WTC11 (cell line): Measurements from ENCODE around the gene SHANK2. TPM values are rescaled to one million over a fixed set of nuclear protein-coding genes. Genes with fewer than 3 reads are reported as not detected.

ENCODE experiments used
- ATAC-seq: fragments of 200-7000 bp; cut with Tn5 transposase; 2 replicates; pipeline ENCODE4 v1.10.0; 2021; ENCODE audit warnings: mild to moderate bottlenecking, moderate library complexity
- CTCF ChIA-PET: fragments of 300-600 bp; sonication (Branson Sonifier 250); formaldehyde crosslinking; loops from one replicate; lab custom pipeline; 2021; ENCODE audit warnings: antibody characterized with exemption; lab: Charles Lee
- POLR2A ChIA-PET: fragments of 350-600 bp; sonication (Branson Sonifier 250); formaldehyde crosslinking; loops from one replicate; lab custom pipeline; 2021; ENCODE audit warnings: antibody characterized with exemption; lab: Charles Lee
- DNase-seq: peaks from one replicate; pipeline ENCODE4 v3.0.0; 2021; ENCODE audit warnings: low spot score
- H3K27ac Mint-ChIP-seq: 2 replicates; pipeline ENCODE4 v1.8.0; 2021; ENCODE audit warnings: mixed read lengths
- H3K27me3 Mint-ChIP-seq: 2 replicates; pipeline ENCODE4 v1.8.0; 2021; ENCODE audit warnings: low read depth, mild to moderate bottlenecking, moderate library complexity, mixed read lengths
- H3K36me3 Mint-ChIP-seq: 2 replicates; pipeline ENCODE4 v1.8.0; 2021; ENCODE audit warnings: mixed read lengths
- H3K4me1 Mint-ChIP-seq: 2 replicates; pipeline ENCODE4 v1.8.0; 2022; ENCODE audit warnings: mixed read lengths
- H3K4me3 Mint-ChIP-seq: 2 replicates; pipeline ENCODE4 v1.8.0; 2021; ENCODE audit warnings: mild to moderate bottlenecking, moderate library complexity, mixed read lengths
- H3K9me3 Mint-ChIP-seq: 2 replicates; pipeline ENCODE4 v1.8.0; 2021; ENCODE audit warnings: mixed read lengths
- ATF1 ChIP-seq: sonication (generic); formaldehyde crosslinking; IDR thresholded peaks from 2 replicates; pipeline ENCODE4 v1.8.1; 2023; ENCODE audit warnings: mild to moderate bottlenecking, moderate library complexity, missing genetic modification reagents
- ATF3 ChIP-seq: sonication (generic); formaldehyde crosslinking; conservative IDR thresholded peaks from 2 replicates; pipeline ENCODE4 v1.8.1; 2022; ENCODE audit warnings: mild to moderate bottlenecking, missing genetic modification reagents
- CBFB ChIP-seq: sonication (generic); formaldehyde crosslinking; IDR thresholded peaks from 2 replicates; pipeline ENCODE4 v1.8.1; 2022; ENCODE audit warnings: mild to moderate bottlenecking, low read depth, missing genetic modification reagents
- CREB1 ChIP-seq: sonication (generic); formaldehyde crosslinking; IDR thresholded peaks from 2 replicates; pipeline ENCODE4 v1.8.0; 2023; ENCODE audit warnings: mild to moderate bottlenecking, missing genetic modification reagents
- GRHL2 ChIP-seq: fragments of 250-450 bp; sonication (Bioruptor Pico); IDR thresholded peaks from 2 replicates; pipeline ENCODE4 v1.8.0; 2022; ENCODE audit warnings: mild to moderate bottlenecking, moderate library complexity; ENCODE audit not compliant: insufficient replicate concordance, severe bottlenecking
- GTF2I ChIP-seq: fragments of 250-450 bp; sonication (Bioruptor Pico); conservative IDR thresholded peaks from 2 replicates; pipeline ENCODE4 v1.4.0; 2021; ENCODE audit warnings: mild to moderate bottlenecking
- IRF1 ChIP-seq: sonication (generic); formaldehyde crosslinking; IDR thresholded peaks from 2 replicates; pipeline ENCODE4 v1.8.0; 2023; ENCODE audit warnings: missing genetic modification reagents
- JUN ChIP-seq: sonication (generic); formaldehyde crosslinking; IDR thresholded peaks from 2 replicates; pipeline ENCODE4 v1.8.0; 2023; ENCODE audit warnings: mild to moderate bottlenecking, missing genetic modification reagents
- MLX ChIP-seq: sonication (generic); formaldehyde crosslinking; IDR thresholded peaks from 2 replicates; pipeline ENCODE4 v1.8.1; 2023; ENCODE audit warnings: mild to moderate bottlenecking, missing genetic modification reagents, moderate library complexity
- NFE2L1 ChIP-seq: sonication (generic); formaldehyde crosslinking; IDR thresholded peaks from 2 replicates; pipeline ENCODE4 v1.8.1; 2023; ENCODE audit warnings: missing genetic modification reagents
- NFYB ChIP-seq: sonication (generic); formaldehyde crosslinking; conservative IDR thresholded peaks from 2 replicates; pipeline ENCODE4 v1.8.0; 2022; ENCODE audit warnings: low read depth, missing genetic modification reagents
- PRRX2 ChIP-seq: fragments of 250-450 bp; sonication (Bioruptor Pico); IDR thresholded peaks from 2 replicates; pipeline ENCODE4 v1.8.0; 2021; ENCODE audit warnings: mild to moderate bottlenecking
- TCF7 ChIP-seq: sonication (generic); formaldehyde crosslinking; IDR thresholded peaks from 2 replicates; pipeline ENCODE4 v1.8.0; 2022; ENCODE audit warnings: mild to moderate bottlenecking, low read depth, missing genetic modification reagents, moderate library complexity
- TEAD4 ChIP-seq: sonication (generic); formaldehyde crosslinking; IDR thresholded peaks from 2 replicates; pipeline ENCODE4 v1.8.0; 2022; ENCODE audit warnings: mild to moderate bottlenecking, missing genetic modification reagents
- TP53 ChIP-seq: sonication (generic); formaldehyde crosslinking; IDR thresholded peaks from 2 replicates; pipeline ENCODE4 v1.8.1; 2023; ENCODE audit warnings: mild to moderate bottlenecking, missing genetic modification reagents
- ZBTB21 ChIP-seq: sonication (generic); formaldehyde crosslinking; IDR thresholded peaks from 2 replicates; pipeline ENCODE4 v1.8.1; 2023; ENCODE audit warnings: mild to moderate bottlenecking, missing genetic modification reagents, borderline replicate concordance
- ZNF317 ChIP-seq: sonication (generic); formaldehyde crosslinking; IDR thresholded peaks from 2 replicates; pipeline ENCODE4 v1.8.1; 2023; ENCODE audit warnings: low read depth, mild to moderate bottlenecking, moderate library complexity, missing genetic modification reagents, borderline replicate concordance
- ZNF416 ChIP-seq: fragments of 250-450 bp; sonication (Bioruptor Pico); IDR thresholded peaks from 2 replicates; pipeline ENCODE4 v1.9.0; 2021; ENCODE audit warnings: mild to moderate bottlenecking, inconsistent platforms
- ZNF532 ChIP-seq: fragments of 250-450 bp; sonication (Bioruptor Pico); IDR thresholded peaks from 2 replicates; pipeline ENCODE4 v1.9.0; 2021; ENCODE audit warnings: mild to moderate bottlenecking, borderline replicate concordance
- ZNF671 ChIP-seq: fragments of 250-450 bp; sonication (Bioruptor Pico); IDR thresholded peaks from 2 replicates; pipeline ENCODE4 v1.8.0; 2021; ENCODE audit warnings: mild to moderate bottlenecking
- ZSCAN18 ChIP-seq: fragments of 250-450 bp; sonication (Bioruptor Pico); IDR thresholded peaks from 2 replicates; pipeline ENCODE4 v2.1.2; 2022; ENCODE audit warnings: mild to moderate bottlenecking, moderate library complexity
- total RNA-seq: library from RNA; stranded (reverse); gene quantifications from 3 replicates; pipeline ENCODE4 v1.2.3, GENCODE V29; 2021
- TF ChIP-seq, protein P1 (sequence below): sonication (generic); formaldehyde crosslinking; IDR thresholded peaks from 2 replicates; pipeline ENCODE4 v1.8.0; 2022; ENCODE audit warnings: mild to moderate bottlenecking, missing genetic modification reagents
- TF ChIP-seq, protein P2 (sequence below): sonication (generic); formaldehyde crosslinking; IDR thresholded peaks from 2 replicates; pipeline ENCODE4 v1.8.1; 2023; ENCODE audit warnings: mild to moderate bottlenecking, missing genetic modification reagents

Gene SHANK2
- total RNA-seq, 1 experiment from 2014 or later = 64.8 TPM

GRCh38 chr11:71281204-71281603 lies 28.8 kb upstream of the SHANK2 start (continued):
- no peak for TF ChIP-seq TCF7 (CRISPR knock-in tag)
- TF ChIP-seq, all 79 proteins: peak for 0

DNA sequence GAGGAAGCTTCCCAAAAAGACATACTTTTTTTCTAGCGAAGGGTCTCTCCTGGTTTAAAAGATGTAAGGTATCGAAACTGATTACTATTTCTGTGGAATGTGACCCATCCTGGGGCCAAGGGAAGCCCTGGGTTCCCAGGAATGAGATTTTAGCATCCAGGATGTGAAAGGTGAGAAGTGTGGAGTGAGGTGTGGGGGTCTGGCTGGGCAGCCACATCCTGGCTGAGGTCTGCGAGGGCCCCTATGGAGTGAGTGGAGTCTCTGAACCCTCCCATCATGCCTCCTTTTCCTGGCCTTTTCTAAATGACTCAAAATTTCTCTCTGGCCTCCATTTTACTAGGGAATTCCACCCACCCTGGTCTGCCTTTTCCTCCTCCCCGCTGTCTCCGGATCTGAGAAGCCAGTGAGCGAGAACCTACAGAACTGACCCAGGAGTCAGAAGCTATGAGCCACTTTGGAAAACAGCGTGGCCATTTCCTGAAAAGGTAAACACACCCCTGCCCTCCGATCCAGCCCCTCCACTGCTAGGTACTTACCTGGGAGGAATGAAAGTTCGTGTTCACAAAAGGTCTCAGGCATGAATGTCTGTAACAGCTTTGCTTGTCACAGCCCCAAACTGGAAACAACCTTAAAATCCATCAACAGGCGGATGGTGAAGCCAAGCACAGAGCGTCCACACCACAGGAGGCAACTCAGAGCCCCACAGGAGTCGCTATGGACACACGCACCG lies 27.7 kb upstream of the SHANK2 start:
- Mint-ChIP-seq H3K36me3 (no peaks in the 10 kb centered on the region), H3K4me3 (no peak overlapping the region), H3K27ac (peak overlapping the region; percentile 74; the same call in 1 of the 2 replicates), H3K27me3 (peaks cover 10% of the 10 kb centered on the region), H3K4me1 (peaks cover 20% of the 10 kb centered on the region), H3K9me3 (no peaks in the 10 kb centered on the region)
- POLR2A ChIA-PET = interaction anchor here (1.1 kb wide), 1 partner anchor 33 kb away, joined by 5 read pairs; no protein-coding TSS in a partner anchor
- no peak for DNase-seq
- peak; percentile 91 for ATAC-seq
- TF ChIP-seq ZNF671 (CRISPR knock-in tag) (no peak), ZNF416 (CRISPR knock-in tag) (no peak), JUN (CRISPR knock-in tag) (no peak), CREB1 (CRISPR knock-in tag) (no peak), IRF1 (no peak), GTF2I (CRISPR knock-in tag) (no peak), GRHL2 (CRISPR knock-in tag) (no peak), PRRX2 (CRISPR knock-in tag) (no peak), ZNF532 (CRISPR knock-in tag) (no peak), ZBTB21 (CRISPR knock-in tag) (no peak)
- TF ChIP-seq, protein P1, sequence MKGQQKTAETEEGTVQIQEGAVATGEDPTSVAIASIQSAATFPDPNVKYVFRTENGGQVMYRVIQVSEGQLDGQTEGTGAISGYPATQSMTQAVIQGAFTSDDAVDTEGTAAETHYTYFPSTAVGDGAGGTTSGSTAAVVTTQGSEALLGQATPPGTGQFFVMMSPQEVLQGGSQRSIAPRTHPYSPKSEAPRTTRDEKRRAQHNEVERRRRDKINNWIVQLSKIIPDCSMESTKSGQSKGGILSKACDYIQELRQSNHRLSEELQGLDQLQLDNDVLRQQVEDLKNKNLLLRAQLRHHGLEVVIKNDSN (CRISPR knock-in tag) = no peak
- CTCF ChIA-PET = interaction anchor here (1.4 kb wide), 1 partner anchor 29 kb away, joined by 4 read pairs; no protein-coding TSS in a partner anchor

DNA sequence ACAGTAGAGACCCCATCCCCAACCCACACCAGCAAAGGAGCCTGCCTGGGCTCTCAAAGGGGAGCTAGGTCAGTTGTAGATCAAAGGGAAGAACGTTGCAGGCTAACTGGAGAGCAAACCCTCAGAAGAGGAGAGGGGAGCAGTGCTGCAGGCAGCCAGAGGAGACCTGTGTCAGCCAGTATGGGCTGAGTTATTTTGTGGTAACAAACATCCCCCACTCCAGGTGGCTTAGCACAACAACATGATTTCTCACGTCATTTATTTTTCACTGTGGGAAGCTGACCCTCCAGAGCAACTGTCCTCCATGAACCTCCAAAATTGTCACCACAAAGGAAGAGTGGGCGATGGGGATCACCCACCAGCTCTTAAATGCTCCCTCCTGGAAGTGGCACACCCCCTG lies 19.8 kb upstream of the SHANK2 start:
- DNase-seq (no peak), ATAC-seq (no peak)
- Mint-ChIP-seq H3K4me3 (no peak overlapping the region), H3K36me3 (peaks cover 13% of the 10 kb centered on the region), H3K27me3 (peaks cover 19% of the 10 kb centered on the region), H3K9me3 (peaks cover 21% of the 10 kb centered on the region), H3K4me1 (no peaks in the 10 kb centered on the region), H3K27ac (no peak overlapping the region)
- ChIA-PET CTCF (no interaction called here), POLR2A (no interaction called here)
- TF ChIP-seq ZSCAN18 (no peak), ZNF317 (CRISPR knock-in tag) (no peak), NFE2L1 (CRISPR knock-in tag) (no peak), CBFB (CRISPR knock-in tag) (no peak), ATF3 (CRISPR knock-in tag) (no peak), NFYB (CRISPR knock-in tag) (no peak), ATF1 (CRISPR knock-in tag) (no peak), MLX (CRISPR knock-in tag) (no peak), TP53 (no peak), TEAD4 (no peak)
- TF ChIP-seq, protein P2, sequence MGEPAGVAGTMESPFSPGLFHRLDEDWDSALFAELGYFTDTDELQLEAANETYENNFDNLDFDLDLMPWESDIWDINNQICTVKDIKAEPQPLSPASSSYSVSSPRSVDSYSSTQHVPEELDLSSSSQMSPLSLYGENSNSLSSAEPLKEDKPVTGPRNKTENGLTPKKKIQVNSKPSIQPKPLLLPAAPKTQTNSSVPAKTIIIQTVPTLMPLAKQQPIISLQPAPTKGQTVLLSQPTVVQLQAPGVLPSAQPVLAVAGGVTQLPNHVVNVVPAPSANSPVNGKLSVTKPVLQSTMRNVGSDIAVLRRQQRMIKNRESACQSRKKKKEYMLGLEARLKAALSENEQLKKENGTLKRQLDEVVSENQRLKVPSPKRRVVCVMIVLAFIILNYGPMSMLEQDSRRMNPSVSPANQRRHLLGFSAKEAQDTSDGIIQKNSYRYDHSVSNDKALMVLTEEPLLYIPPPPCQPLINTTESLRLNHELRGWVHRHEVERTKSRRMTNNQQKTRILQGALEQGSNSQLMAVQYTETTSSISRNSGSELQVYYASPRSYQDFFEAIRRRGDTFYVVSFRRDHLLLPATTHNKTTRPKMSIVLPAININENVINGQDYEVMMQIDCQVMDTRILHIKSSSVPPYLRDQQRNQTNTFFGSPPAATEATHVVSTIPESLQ (CRISPR knock-in tag) = no peak
